Pancreas (tissue), 10 donors: ENCODE measurements around the gene GCGR. TPM values are rescaled to one million over a fixed set of nuclear protein-coding genes. Genes with fewer than 3 reads are reported as not detected.
A peak's percentile ranks its signal among the peaks of the same experiment; 100 is the strongest.

Experiments used
- ATAC-seq, 4 donors: fragments of 200-7000 bp; cut with Tn5 transposase; one replicate each; pipeline versions ENCODE4 v1.8.0 to v1.9.1; 2020; ENCODE audit warnings: mild to moderate bottlenecking in 4 of 4, moderate library complexity in 4 of 4
- DNase-seq, 6 donors: peaks; one replicate each; pipeline ENCODE4 v3.0.0-alpha.2; 2020
- FAIRE-seq: peaks from 2 replicates; lab custom pipeline; 2012; peaks lifted over from hg19 to GRCh38; lab: Jason Lieb, UNC
- H3K27ac ChIP-seq, 4 donors: fragments of 200-600 bp; sonication (generic); 1 replicate in 3 of 4; 2 replicates in 1 of 4; pipeline versions ENCODE4 v1.5.0 to v1.8.0; 2020
- H3K27me3 ChIP-seq, 4 donors: fragments of 200-600 bp; one replicate each; pipeline ENCODE4 v1.8.0; 2021
- H3K36me3 ChIP-seq, 3 donors: fragments of 200-600 bp; sonication (generic) in 1 of 3; one replicate each; pipeline versions ENCODE4 v1.5.0 to v1.8.0; 2020 to 2021
- H3K4me1 ChIP-seq, 3 donors: fragments of 200-600 bp; one replicate each; pipeline ENCODE4 v1.8.0; 2021
- H3K4me3 ChIP-seq, 4 donors: fragments of 200-600 bp; sonication (generic) in 2 of 4; one replicate each; pipeline versions ENCODE4 v1.5.0 to v1.8.0; 2020 to 2021
- H3K9me3 ChIP-seq, 4 donors: fragments of 200-600 bp; one replicate each; pipeline ENCODE4 v1.8.0; 2021
- CTCF ChIP-seq, 4 donors: fragments of 200-600 bp; sonication (generic) in 3 of 4; IDR thresholded peaks; one replicate each; pipeline versions ENCODE4 v1.5.0 to v1.8.0; 2021; ENCODE audit warnings: antibody characterized with exemption in 4 of 4
- WGBS, 2 donors: extraction: QIAGEN DNeasy Blood & Tissue Kit; methylation state at CpG; one replicate each; pipeline ENCODE4 v1.1.7; 2013; 5-methylcytosine and 5-hydroxymethylcytosine counted together
- intact Hi-C, 3 donors: fragments of 100-400 bp; cut with DNase I; formaldehyde crosslinking; loops; one replicate each; pipeline versions ENCODE4 v1.11.1 to v1.14.2; 2022
- polyA plus RNA-seq, 2 donors: library from polyadenylated mRNA; stranded (reverse); fragments of 200-250 nt; gene quantifications; one replicate each; pipeline ENCODE4 v1.2.3, GENCODE V29; 2013
- total RNA-seq, 6 donors: library from RNA; stranded (reverse); fragmentation: NEBNext Ultra II Directional in 4 of 6; extraction: Animal tissue kit (Norgen Biotek cat#: 25700) in 4 of 6; gene quantifications; one replicate each; pipeline versions ENCODE4 v1.2.1 to v1.2.4, GENCODE V29; 2021 to 2023
- donor health status: healthy with polysubstance abuse.
- donor health status: DM: no; HTN: no; CAD: no; lungs with moderate emphysema.
- donor health status: DM: no; HTN: no; CAD: no.
- donor health status: control.
- donor health status: control.
- donor health status: Bipolar disorder and iron deficiency.
- donor health status: DM: yes; HTN: yes; CAD: no.
- donor health status: DM: no; HTN: no; CAD: no.
- donor health status: DM: no; HTN: no; CAD: no.
- donor health status: DM: yes; HTN: yes; CAD: no.

Gene GCGR
- total and polyA plus RNA-seq, 8 donors, result 0.28 to 22.7 (median 1.5) TPM; not detected in 1

- Histone ChIP-seq H3K4me1 (peaks cover 16 to 19% (median 16%) of the 10 kb centered on the region in 3 donors), H3K9me3 (no peaks in the 10 kb centered on the region), H3K27me3 (no peaks in the 10 kb centered on the region), H3K36me3 (peaks cover 0 to 5% (median 0%) of the 10 kb centered on the region in 3 donors), H3K27ac (peak overlapping the region; percentile 85 to 99 (median 94)), H3K4me3 (no peak overlapping the region)
- FAIRE-seq (no peak), ATAC-seq (peak in 3 of 4 donors; percentile 6 to 11 (median 11)), DNase-seq (peak in 2 of 6 donors; percentile 49 to 74)
- 70 to 81% methylated on average over 8 of the region's 8 CpGs for WGBS, 2 donors
- intact Hi-C loops, result no loop called here
- no peak for TF ChIP-seq CTCF (IDR thresholded peaks at IDR 0.05)
These were observed 17.2 kb downstream of the GCGR start for GRCh38 chr17:81821147-81821546.

- intact Hi-C loops, result no loop called here
- peak; percentile 71 to 81 (median 72) for TF ChIP-seq CTCF (IDR thresholded peaks at IDR 0.05)
- Histone ChIP-seq H3K4me3 (no peak overlapping the region), H3K4me1 (peaks cover 16 to 19% (median 16%) of the 10 kb centered on the region in 3 donors), H3K27me3 (no peaks in the 10 kb centered on the region), H3K9me3 (no peaks in the 10 kb centered on the region), H3K36me3 (peaks cover 0 to 5% (median 0%) of the 10 kb centered on the region in 3 donors), H3K27ac (peak overlapping the region; percentile 85 to 99 (median 94))
- 17 to 20% methylated on average over 19 to 20 of the region's 20 CpGs for WGBS, 2 donors
- DNase-seq, result peak; percentile 95 to 98 (median 97)
- ATAC-seq, result peak; percentile 92 to 96 (median 94)
- no peak for FAIRE-seq
These were observed 17.8 kb downstream of the GCGR start for GRCh38 chr17:81821603-81822311.

GRCh38 chr17:81822312-81822637 lies 18.3 kb downstream of the GCGR start:
- Histone ChIP-seq H3K4me3 (no peak overlapping the region), H3K4me1 (peaks cover 16 to 19% (median 16%) of the 10 kb centered on the region in 3 donors), H3K36me3 (peaks cover 0 to 5% (median 0%) of the 10 kb centered on the region in 3 donors), H3K9me3 (no peaks in the 10 kb centered on the region), H3K27me3 (no peaks in the 10 kb centered on the region), H3K27ac (peak overlapping the region; percentile 85 to 99 (median 94))
- WGBS, 2 donors, result 88 to 98% methylated on average over 4 to 8 of the region's 8 CpGs
- TF ChIP-seq CTCF (IDR thresholded peaks at IDR 0.05), result no peak
- intact Hi-C loops, result no loop called here
- FAIRE-seq (no peak), DNase-seq (no peak), ATAC-seq (peak in 1 of 4 donors; percentile 2)

- no peak for FAIRE-seq
- WGBS, 2 donors, result 94 to 95% methylated on average over 24 to 30 of the region's 30 CpGs
- Histone ChIP-seq H3K27ac (peak overlapping the region; percentile 85 to 99 (median 94)), H3K27me3 (no peaks in the 10 kb centered on the region), H3K4me1 (peaks cover 16 to 19% (median 16%) of the 10 kb centered on the region in 3 donors), H3K36me3 (peaks cover 0 to 5% (median 0%) of the 10 kb centered on the region in 3 donors), H3K9me3 (no peaks in the 10 kb centered on the region), H3K4me3 (no peak overlapping the region)
- DNase-seq, result peak in 1 of 6 donors; percentile 76
- intact Hi-C loops, result no loop called here
- no peak for TF ChIP-seq CTCF (IDR thresholded peaks at IDR 0.05)
- no peak for ATAC-seq
These were observed 19.3 kb downstream of the GCGR start for GRCh38 chr17:81822996-81823819.
